ENCODE data around the gene PCP2.

PCP2 gene

GRCh38 chr19:7652061-7652641 lies 18.6 kb upstream of the PCP2 start:
- TF ChIP-seq CTCF (IDR thresholded peaks at IDR 0.05; ENCODE audit: low read depth, low read length) = peak; percentile 99
- peak overlapping the region; percentile 12 for H3K4me3 ChIP-seq (ENCODE audit: low read depth, low read length)
- in situ Hi-C loops (cut with HindIII; ENCODE audit: low sequenced_read_pairs) = no loop called here
- peak; percentile 72 for DNase-seq (ENCODE audit: low read depth, low spot score)

- H3K4me3 ChIP-seq (ENCODE audit: low read depth, low read length) = no peak overlapping the region
- DNase-seq (ENCODE audit: low read depth, low spot score) = no peak
- in situ Hi-C loops (cut with HindIII; ENCODE audit: low sequenced_read_pairs) = no loop called here
- no peak for TF ChIP-seq CTCF (IDR thresholded peaks at IDR 0.05; ENCODE audit: low read depth, low read length)
Measured at GRCh38 chr19:7650148-7650547, 16.6 kb upstream of the PCP2 start.

- no peak overlapping the region for H3K4me3 ChIP-seq (ENCODE audit: low read depth, low read length)
- DNase-seq (ENCODE audit: low read depth, low spot score) = no peak
- in situ Hi-C loops (cut with HindIII; ENCODE audit: low sequenced_read_pairs) = no loop called here
- TF ChIP-seq CTCF (IDR thresholded peaks at IDR 0.05; ENCODE audit: low read depth, low read length) = no peak
Measured at GRCh38 chr19:7648265-7649014, 14.9 kb upstream of the PCP2 start.

DNA sequence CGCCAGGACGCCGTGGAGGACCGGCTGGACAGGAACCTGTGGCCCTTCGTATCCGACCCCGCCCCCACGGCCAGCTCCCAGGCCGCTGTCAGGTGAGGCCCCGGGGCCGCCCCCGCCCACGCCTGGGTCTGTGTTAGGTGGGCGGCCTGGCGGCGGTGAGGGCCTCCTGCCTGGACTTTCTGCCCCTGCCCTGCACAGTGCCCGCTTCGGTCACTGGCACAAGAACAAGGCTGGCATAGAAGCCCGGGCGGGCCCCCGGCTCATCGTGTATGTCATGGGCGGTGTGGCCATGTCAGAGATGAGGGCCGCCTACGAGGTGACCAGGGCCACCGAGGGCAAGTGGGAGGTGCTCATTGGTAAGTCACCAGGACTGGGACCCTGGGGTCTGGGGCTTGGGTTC lies 13.6 kb upstream of the PCP2 start:
- H3K4me3 ChIP-seq (ENCODE audit: low read depth, low read length) = no peak overlapping the region
- in situ Hi-C loops (cut with HindIII; ENCODE audit: low sequenced_read_pairs) = no loop called here
- no peak for TF ChIP-seq CTCF (IDR thresholded peaks at IDR 0.05; ENCODE audit: low read depth, low read length)
- no peak for DNase-seq (ENCODE audit: low read depth, low spot score)

DNA sequence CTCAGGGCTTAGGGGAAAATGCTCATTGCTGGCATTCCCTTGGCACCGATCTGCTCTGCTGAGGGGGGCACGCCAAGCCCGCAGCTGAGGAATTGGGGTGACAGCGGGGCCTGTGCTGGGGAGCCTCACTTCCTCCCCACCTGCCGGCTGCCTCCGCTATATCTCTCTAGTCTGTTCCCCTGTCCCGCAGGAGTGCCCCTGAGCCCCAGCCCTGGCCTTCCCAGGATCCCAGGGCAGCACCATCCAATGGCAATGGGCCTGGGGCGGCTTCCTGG lies 12.8 kb upstream of the PCP2 start:
- DNase-seq (ENCODE audit: low read depth, low spot score) = no peak
- no peak for TF ChIP-seq CTCF (IDR thresholded peaks at IDR 0.05; ENCODE audit: low read depth, low read length)
- no peak overlapping the region for H3K4me3 ChIP-seq (ENCODE audit: low read depth, low read length)
- in situ Hi-C loops (cut with HindIII; ENCODE audit: low sequenced_read_pairs) = no loop called here

DNA sequence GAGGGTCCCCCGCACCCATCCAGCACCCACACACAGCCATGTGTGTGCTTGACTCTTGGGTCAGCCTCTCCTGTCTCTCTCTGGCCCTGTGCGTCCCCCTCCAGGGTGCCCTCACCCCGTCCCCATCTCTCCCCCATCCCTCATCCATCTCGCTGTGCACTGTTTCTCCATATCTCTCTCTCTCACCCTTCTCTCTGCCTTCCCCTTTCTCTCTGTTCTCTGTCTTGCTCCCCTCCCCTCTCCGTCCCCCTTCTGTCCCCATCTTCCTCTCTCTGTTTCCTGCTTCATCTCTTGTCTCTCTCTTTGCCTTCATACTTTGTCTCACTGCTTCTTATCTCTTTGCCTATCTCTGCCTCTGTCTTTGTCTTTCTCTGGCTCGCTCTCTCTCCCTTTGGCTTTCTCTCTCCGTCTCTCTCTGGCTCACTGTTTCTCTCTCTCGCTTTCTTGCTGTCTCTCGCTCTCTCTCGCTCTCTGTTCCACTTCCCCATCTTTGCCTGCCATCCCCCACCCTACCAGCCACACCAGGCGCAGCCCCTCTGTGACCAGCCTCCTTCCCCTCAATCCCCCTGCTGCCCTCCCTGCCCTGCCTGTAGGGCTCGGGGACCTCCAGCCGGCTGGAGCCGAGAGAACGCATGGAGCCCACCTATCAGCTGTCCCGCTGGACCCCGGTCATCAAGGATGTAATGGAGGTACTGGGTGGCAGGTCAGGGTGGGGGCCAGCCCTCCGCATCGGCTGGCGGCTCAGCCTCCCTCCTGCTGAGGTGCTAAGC lies 12.3 kb upstream of the PCP2 start:
- H3K4me3 ChIP-seq (ENCODE audit: low read depth, low read length) = no peak overlapping the region
- no peak for TF ChIP-seq CTCF (IDR thresholded peaks at IDR 0.05; ENCODE audit: low read depth, low read length)
- DNase-seq (ENCODE audit: low read depth, low spot score) = no peak
- in situ Hi-C loops (cut with HindIII; ENCODE audit: low sequenced_read_pairs) = no loop called here
